GM21723 (cell line): ENCODE data around the gene TEDC2.

Experiments
- ATAC-seq: cut with Tn5 transposase; IDR thresholded peaks from one replicate; pipeline ENCODE4 v1.9.1; 2021; ENCODE audit warnings: mild to moderate bottlenecking, moderate library complexity; ENCODE audit not compliant: unreplicated experiment

TEDC2 gene

DNA sequence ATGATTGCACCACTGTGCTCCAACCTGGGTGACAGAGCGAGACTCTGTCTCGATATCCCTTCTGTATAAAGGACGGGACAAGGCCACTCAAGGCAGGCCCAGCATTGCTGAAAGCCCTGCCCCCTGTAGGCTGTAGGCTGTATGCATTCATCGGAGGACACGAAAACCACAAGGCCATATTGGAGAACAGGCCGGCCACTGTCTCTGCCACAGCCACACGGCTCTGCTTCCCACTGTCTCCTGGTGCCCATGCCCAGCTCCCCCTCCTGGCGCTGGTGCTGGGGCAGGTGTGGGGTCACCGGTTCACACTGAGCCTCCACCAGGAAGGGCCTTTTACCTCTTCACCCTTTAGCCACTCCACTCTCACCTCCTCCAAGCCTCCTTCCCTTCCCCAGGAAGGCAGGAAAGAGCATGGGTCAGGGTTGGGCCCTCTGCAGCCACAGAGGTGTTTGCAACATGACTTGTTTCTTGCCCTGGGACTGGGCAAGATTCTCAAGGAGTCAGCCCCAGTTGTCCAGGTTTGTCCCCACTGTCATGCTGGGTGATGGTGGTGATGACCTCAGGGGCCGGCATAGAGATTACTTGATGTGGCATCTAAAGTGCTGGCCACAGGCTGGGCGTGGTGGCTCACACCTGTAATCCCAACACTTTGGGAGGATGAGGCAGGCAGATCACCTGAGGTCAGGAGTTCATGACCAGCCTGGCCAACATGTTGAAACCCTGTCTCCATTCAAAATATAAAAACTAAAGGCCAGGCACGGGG, 5.9 kb downstream of the TEDC2 start:
- ATAC-seq, result no peak

DNA sequence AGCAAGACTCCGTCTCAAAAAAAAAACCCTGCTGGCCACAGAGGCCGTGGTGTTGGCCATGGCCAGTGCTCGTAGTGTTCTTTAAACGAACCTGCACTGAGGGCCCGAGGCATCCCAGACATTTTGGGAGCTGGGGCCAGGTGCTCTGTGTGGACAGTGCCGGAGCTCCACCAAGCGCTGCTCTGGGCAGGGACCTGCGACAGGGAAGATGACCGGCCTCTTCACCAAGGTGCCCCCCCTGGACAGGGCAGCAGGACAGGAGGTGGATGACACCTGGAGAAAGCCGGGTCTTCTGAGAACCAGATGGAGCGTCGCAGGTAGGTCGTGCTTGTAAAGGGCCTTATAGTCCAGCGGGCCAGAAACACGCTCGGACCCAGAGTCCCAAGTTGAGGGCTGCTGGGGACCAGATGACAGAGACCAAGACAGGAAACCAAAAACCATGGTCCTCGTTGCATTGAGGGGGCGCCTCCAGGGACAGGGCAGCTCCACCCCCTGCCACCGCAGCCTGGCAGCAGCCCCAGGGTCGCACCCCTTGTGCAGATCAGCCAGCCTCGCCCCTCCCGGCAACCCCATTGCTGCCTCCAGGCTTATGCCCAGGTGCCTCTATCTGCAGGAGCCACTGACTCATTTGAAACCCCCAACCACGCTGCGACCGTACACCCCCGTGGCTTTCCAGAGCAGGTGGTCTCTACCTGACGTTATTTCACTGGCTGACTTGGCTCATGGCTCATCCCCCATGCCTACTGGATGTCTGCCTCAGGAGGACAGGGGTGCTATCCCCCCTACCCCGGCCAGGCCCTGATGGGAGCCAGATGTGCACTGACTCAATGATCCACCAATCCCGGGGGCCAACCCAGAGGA, 7.0 kb downstream of the TEDC2 start:
- no peak for ATAC-seq

DNA sequence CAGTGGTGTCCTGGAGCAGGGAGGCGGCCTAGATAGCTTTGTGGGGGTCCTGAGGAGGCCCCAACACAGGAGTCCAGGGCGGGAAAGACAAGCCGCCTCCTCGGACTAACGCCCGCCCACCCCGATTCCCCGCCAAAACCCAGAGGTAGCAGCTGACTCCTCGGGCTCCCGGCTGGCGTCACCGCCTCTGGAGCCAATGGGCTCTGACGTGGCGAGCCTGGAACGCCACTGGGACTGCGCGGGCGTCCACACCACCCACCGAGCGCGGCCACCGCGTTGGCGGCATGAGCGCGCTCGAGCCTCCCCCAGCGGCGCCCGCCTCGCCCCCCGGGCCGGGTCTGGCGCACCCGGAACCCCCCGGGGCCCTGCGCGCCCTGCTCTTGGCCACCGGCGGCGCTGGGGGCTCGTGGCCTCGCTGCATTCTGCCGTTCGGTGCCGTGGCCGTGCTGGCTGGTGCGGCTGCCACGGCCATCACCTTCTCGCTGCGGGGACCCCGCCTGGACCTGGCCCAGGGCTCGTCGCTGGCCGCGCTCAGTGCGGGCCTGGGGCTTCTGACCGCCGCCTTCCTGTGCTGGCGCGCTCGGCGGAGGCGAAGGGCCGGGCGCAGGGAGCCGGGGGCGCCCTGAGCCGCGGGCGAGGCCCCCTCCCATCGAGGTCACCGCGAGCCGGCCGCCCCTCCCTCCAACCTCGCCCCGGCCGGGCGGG, 7.8 kb downstream of the TEDC2 start:
- ATAC-seq, result no peak

DNA sequence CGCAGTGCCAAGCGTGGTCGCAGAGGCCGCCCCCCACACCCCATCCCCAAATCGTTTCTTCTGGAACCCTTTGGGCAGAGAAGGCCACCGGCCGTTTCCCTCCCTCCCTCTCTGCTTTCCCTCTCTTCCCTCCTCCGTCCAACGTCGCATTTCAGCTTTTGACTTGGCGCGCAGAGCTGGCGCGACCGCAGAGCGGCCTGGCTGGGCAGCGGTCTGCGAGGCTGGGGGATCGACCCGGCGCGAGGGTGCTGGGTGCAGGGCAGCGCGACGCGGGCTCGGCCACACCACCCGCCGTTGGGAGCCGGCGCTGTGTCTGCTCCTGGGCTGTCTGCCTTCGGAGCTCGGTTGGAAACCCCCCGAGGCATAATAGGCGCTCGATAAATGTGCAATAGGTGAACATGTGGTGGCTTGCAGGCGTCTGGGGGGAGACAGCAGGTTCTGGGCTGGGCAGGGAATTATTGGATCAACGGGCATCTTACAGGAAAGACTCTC, 8.4 kb downstream of the TEDC2 start:
- ATAC-seq, result no peak

DNA sequence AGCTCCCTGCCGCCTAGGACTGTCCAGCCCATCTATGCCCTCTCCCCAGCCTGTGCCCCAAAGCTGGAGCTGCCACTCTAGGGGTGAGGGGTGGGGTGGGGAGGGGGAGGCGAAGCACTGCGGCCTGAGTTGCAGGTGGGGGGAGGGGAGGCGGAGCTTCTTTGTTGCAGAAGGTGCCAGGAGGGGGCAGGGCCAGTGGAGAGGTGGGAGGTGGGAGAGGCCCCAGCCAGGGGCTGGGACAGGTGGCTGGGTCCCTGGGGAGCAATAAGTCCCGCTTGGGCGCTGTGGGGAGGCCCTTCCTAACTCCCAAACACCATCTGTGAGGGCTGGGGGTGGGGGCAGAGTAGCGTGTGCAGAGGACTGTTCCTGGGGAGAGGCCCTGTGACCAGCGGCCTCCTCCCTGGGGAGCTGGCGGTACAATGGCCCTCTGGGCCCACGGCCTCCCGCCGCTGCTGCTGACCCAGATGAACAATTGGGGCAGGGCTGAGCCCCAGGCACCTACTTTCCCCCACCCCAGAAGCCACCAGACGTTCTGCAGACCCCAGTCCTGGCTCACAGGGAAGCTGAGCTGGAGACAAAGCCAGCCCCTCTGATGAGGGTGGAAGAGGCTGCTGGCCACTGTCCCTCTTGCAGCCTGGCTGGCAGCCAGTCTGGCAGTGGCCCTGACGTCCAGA, 9.0 kb downstream of the TEDC2 start:
- no peak for ATAC-seq

DNA sequence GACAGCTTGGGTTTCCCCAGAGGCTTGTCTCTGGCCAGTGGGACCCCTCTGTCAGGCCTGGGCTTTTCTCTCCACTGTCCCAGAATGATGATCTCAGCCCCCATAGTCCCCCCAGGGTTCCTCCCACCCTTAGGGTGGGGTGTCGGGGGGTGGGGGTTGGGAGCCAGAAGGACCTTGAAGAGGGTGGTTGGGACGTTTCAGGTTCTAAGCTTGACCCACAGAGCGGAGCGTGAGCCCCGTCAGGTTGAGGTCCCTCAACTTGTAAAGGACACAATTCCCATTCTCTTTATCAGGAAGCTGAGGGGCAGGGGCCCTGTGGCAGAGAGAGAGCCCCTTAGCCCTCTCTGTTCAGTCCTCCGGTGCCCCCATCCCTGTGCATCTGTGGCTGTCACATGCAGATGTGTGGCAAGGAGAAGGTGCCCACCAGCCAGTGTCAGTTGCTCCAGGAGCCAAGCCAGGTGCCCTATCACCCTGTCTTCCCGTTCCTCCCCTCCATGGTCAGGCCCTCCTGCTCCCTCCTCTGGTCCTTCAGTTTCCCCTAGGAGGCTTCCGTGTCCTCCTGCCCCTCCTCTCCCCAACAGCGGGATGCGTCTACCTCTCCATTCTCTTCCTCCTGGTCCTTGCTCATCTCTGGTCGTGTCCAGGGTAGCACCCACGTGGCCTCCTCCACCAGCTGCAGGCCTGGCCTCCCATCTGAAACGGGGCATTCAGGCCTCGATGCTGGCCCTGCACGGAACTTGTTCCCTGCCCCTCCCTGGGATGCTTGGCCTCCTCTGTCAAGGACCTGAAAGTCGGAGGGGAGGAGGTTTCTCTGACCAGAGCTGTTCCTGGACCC, 9.7 kb downstream of the TEDC2 start:
- no peak for ATAC-seq

DNA sequence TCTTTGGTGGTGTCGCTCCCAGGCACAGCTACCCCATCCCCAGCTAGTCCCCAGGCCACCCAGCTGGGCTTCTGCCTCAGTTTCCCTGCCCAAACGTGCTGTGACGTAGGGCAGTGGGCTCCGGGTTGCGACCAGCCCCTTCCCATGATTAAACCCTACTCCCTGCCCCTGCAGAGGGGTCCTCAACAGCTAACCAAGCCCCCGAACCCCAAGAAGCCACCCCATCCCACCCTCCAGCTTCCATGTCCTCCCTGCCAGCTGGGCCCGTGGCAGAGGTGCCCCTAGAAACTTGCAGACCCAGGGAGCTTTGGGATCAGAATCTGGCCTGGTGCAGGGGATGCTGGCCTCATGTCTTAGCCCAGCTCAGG, 10.3 kb downstream of the TEDC2 start:
- no peak for ATAC-seq

DNA sequence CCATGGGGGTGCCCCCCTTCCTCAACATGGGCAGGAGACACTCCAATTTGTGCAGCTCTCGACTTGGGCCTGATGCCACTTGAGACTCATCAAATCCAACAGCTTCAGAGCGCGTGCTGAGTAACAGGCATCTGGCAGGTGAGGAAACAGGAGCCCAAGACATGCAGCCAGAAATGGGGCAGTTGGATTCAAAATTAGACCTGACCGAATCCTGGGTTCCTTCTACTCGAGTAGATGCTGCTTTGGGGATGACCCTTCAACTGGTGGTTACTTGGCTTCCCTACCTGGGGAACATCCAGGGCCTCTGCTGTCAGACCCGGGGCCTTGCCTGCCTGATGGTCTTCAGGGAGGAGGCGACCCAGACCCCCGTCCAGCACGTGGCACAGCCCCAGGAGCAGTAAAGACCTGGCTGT, 10.7 kb downstream of the TEDC2 start:
- ATAC-seq, result no peak

DNA sequence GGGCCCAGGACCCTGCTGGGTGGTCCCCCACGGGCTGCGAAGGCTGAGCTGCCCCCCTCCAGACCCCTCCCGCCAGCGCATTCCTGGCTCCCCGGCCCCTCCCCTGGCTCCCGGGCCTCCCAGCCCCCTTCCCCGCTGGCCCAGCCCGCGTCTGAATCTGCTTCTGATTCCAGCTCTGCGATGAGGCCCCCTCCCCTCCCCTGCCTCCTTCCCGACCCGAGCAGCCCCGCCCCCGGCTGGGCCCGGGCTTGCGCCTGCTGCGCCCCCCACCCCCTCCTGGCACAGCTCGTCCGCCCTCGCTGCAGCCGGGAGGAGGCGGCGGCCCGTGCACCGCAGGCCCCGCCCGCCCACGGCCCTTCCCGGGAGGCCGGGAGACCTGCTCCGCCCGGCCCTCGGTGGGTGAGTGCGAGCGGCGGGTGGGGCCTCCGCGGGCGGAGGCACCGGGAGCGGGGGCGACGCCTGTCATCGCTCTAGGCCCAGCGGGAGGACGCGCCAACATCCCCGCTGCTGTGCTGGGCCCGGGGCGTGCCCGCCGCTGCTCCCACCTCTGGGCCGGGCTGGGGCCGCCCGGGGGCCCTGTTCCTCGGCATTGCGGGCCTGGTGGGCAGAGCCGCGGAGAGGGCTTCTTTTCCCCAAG, 11.2 kb downstream of the TEDC2 start, which contains the start of gene NTN3:
Gene NTN3 (plus strand): TSS at position 282 of the 637 bp plus-strand sequence. CDS start 405 bp downstream, outside the sequence.
- ATAC-seq, result no peak

DNA sequence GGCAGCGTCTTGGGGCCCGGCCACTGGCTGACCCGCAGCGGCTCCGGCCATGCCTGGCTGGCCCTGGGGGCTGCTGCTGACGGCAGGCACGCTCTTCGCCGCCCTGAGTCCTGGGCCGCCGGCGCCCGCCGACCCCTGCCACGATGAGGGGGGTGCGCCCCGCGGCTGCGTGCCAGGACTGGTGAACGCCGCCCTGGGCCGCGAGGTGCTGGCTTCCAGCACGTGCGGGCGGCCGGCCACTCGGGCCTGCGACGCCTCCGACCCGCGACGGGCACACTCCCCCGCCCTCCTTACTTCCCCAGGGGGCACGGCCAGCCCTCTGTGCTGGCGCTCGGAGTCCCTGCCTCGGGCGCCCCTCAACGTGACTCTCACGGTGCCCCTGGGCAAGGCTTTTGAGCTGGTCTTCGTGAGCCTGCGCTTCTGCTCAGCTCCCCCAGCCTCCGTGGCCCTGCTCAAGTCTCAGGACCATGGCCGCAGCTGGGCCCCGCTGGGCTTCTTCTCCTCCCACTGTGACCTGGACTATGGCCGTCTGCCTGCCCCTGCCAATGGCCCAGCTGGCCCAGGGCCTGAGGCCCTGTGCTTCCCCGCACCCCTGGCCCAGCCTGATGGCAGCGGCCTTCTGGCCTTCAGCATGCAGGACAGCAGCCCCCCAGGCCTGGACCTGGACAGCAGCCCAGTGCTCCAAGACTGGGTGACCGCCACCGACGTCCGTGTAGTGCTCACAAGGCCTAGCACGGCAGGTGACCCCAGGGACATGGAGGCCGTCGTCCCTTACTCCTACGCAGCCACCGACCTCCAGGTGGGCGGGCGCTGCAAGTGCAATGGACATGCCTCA, 12.0 kb downstream of the TEDC2 start:
- no peak for ATAC-seq

DNA sequence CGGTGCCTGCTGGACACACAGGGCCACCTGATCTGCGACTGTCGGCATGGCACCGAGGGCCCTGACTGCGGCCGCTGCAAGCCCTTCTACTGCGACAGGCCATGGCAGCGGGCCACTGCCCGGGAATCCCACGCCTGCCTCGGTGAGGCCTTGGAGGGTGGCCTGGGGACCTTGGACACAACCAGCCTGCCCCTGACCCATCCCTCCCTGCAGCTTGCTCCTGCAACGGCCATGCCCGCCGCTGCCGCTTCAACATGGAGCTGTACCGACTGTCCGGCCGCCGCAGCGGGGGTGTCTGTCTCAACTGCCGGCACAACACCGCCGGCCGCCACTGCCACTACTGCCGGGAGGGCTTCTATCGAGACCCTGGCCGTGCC, 12.6 kb downstream of the TEDC2 start:
- no peak for ATAC-seq

DNA sequence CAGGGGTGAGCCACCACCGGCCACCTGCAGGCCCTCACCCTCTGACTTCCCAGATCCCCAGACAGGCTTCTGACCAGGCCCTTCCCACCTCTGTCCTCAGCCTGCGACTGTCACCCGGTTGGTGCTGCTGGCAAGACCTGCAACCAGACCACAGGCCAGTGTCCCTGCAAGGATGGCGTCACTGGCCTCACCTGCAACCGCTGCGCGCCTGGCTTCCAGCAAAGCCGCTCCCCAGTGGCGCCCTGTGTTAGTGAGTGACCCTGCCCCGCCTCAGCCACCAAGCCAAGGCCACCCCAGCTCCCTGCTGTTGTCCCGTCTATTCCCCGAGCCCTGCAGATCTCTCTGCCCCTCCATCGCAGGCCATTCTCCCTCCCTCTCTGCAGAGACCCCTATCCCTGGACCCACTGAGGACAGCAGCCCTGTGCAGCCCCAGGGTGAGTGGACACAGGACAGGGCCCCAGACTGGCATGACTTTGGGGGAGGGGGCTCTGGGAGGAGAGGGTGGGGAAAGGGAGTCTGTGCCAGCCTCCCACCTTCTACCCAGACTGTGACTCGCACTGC, 13.1 kb downstream of the TEDC2 start:
- ATAC-seq, result no peak

DNA sequence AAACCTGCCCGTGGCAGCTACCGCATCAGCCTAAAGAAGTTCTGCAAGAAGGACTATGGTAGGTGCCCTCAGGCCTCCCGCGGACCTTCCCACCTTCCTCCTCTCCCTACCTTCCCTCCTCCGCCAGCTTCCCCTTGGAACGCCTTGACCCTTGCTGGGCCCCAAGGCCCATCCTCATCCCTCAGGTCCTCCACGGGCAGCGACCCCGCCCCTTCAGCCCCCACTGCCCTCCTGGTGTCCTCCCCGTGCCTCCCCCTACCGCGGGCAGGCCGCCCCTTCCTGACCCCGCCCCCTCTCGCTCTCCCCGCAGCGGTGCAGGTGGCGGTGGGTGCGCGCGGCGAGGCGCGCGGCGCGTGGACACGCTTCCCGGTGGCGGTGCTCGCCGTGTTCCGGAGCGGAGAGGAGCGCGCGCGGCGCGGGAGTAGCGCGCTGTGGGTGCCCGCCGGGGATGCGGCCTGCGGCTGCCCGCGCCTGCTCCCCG, 13.6 kb downstream of the TEDC2 start:
- ATAC-seq, result no peak

DNA sequence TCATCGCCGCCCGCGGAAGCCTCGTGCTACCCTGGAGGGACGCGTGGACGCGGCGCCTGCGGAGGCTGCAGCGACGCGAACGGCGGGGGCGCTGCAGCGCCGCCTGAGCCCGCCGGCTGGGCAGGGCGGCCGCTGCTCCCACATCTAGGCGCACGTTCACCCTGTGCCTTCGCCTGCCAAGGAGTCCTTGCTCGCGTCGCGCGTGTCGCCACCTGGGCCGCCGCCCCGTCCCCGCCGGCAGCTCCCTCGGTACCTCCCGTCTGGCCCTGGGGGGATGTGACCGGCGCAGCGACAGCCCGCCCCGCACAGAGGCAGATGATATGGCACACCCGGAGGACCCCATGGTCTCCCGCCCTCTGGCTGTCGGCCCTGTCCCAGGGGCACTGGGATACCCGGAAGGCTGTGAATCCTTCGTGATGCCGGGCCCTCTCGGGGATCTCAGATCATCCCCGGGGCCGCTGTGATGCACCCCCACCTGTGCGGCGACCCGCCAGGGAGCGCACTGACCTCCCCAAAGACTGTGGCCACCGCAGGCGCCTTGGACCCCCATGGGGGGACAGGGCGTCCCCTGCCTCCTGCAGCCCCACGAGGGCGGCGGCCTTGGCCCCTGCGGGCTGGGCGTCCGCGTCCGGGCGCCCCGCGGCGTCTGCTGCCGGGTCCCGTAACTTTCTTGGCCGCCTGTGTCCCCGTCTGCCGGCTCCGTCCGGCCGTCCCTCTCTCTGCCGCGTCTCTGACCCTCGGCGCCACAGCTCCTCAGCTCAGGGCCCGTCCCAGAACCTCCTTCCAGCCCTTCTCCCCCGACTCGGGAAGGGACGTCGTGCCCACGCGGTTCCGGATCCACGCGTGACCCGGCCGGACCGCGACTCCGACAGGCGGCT, 14.3 kb downstream of the TEDC2 start:
- peak; percentile 34 for ATAC-seq

DNA sequence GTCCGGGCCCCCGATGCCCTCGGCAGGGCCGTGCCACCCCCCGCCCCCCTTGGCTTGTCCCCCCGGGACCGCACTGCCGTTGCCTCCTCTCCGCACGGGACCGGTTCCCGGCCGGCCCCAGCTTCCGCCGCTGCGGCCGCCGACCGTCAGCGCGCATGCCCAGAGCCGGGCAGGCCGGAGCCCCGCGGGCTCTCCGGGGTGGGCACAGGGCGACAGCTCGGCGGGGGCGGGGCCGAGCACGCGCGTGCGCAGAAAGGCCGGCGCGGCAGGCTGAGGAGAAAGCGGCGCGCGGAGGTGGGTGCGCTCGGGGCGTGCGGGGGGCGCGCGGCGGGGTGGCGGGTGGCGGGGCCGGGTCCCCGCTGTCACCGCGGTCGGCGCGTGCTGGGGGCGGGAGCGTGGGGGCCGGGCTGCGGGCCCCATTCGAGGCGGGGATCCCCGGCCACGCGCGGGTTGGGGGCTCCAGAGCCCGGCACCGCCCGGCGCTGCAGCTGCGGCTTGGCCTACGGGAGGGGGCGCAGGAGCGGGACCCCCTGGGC, 15.0 kb downstream of the TEDC2 start, which contains the start of gene TBC1D24:
Gene TBC1D24 (plus strand): TSS at position 251 of the 536 bp plus-strand sequence. CDS start 21,022 bp downstream, outside the sequence.
- ATAC-seq, result peak; percentile 48

DNA sequence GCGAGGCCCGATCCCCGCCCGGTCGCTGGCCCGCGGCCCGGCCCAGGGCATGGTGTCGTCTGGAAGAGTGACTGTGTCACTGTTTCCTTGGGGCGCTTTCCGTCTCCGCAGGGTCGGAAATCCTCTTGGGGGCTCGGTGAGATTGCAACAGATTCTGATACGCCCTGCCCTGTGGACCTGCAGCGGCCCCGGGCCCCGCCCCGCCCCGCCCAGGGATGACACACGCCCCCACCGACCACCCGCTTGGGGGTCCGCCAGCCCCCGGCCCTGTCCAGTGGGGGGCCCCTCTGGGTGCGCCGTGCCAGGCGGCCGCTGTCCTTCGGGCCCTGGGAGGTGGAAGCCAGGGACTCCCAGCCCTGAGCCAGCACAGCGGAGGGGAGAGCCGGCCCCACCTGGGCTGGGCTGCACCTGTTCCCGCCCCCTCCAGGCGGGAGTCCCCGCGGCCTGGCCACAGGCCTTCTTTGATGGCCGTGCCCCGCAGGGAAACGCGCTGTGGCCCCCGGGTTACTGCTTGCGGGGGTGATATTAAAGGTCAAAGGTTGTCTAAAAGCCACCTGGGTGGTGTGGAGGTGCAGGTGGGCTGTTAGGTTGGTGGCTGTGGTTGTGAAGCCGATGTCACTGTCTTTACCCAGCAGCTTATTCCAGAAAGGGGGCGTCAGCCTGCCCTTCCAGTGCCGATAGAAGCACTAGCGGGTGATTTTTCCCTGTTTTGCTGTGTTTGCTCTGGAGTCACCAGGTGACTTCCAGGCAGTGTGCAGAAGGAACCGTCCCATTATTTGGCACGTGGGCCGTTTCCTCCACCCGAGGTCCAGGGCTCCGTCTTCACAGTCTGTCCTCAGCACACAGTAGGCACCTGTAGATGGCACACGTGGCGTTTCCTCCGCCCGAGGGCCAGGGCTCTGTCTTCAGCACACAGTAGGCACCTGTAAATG, 15.8 kb downstream of the TEDC2 start:
- ATAC-seq, result no peak
